H1 (cell line): ENCODE data around the gene SRCIN1. TPM values are rescaled to one million over a fixed set of nuclear protein-coding genes. Genes with fewer than 3 reads are reported as not detected.

ENCODE experiments used
- CTCF ChIA-PET: fragments of 300-600 bp; sonication (Branson Sonifier 250); formaldehyde crosslinking; loops from one replicate; lab custom pipeline; 2021; ENCODE audit not compliant: partially characterized antibody; lab: Charles Lee
- POLR2A ChIA-PET: fragments of 300-600 bp; sonication (Branson Sonifier 250); formaldehyde crosslinking; loops from one replicate; lab custom pipeline; 2021; ENCODE audit warnings: inconsistent platforms; ENCODE audit not compliant: partially characterized antibody; lab: Charles Lee
- DNase-seq, 2 experiments: peaks; one replicate each; pipeline versions ENCODE4 v3.0.0 to v3.0.0-alpha.2; 2010 to 2022; ENCODE audit warnings: low spot score in 2 of 2, low read depth in 1 of 2, mixed read lengths in 1 of 2
- FAIRE-seq: peaks from 2 replicates; lab custom pipeline; 2011; peaks lifted over from hg19 to GRCh38; lab: Jason Lieb, UNC
- H2AFZ ChIP-seq: 2 replicates; pipeline ENCODE4 v1.8.1; 2012; ENCODE audit warnings: low read length, inconsistent platforms
- H2AK5ac ChIP-seq: 2 replicates; pipeline ENCODE4 v1.6.1; 2013; ENCODE audit warnings: low read depth, low read length
- H2BK120ac ChIP-seq: replicated peaks from 2 replicates; pipeline ENCODE3; 2013; ENCODE audit warnings: low read depth, low read length, inconsistent platforms
- H2BK12ac ChIP-seq: 2 replicates; pipeline ENCODE4 v1.6.1; 2013; ENCODE audit warnings: low read depth, low read length
- H2BK15ac ChIP-seq: 2 replicates; pipeline ENCODE4 v1.6.1; 2013; ENCODE audit warnings: low read length
- H2BK20ac ChIP-seq: 2 replicates; pipeline ENCODE4 v1.6.1; 2013; ENCODE audit warnings: low read length
- H2BK5ac ChIP-seq: 2 replicates; pipeline ENCODE4 v1.6.1; 2013; ENCODE audit warnings: low read depth, low read length
- H3K14ac ChIP-seq: 2 replicates; pipeline ENCODE4 v1.6.1; 2013; ENCODE audit warnings: inconsistent platforms; ENCODE audit not compliant: insufficient read length
- H3K18ac ChIP-seq: 2 replicates; pipeline ENCODE4 v1.6.1; 2013; ENCODE audit warnings: low read length; ENCODE audit errors: extremely low read depth
- H3K23ac ChIP-seq: 2 replicates; pipeline ENCODE4 v1.6.1; 2013; ENCODE audit warnings: inconsistent platforms; ENCODE audit not compliant: insufficient read length
- H3K23me2 ChIP-seq: 2 replicates; pipeline ENCODE4 v1.6.1; 2013; ENCODE audit warnings: low read depth, low read length
- H3K27ac ChIP-seq: 2 replicates; pipeline ENCODE4 v1.6.1; 2011; ENCODE audit warnings: low read depth, low read length, inconsistent platforms
- H3K27me3 ChIP-seq, 4 experiments: replicated peaks in 1 of 4; 1 replicate in 1 of 4; 2 replicates in 3 of 4; pipeline versions ENCODE4 v1.6.1 to v1.8.1; 2011 to 2013; ENCODE audit warnings: low read length in 3 of 4, mild to moderate bottlenecking in 3 of 4, inconsistent platforms in 2 of 4, mixed read lengths in 2 of 4, moderate library complexity in 1 of 4; ENCODE audit not compliant: control insufficient read depth in 3 of 4, insufficient read depth in 3 of 4; ENCODE audit errors: extremely low read depth in 1 of 4
- H3K36me3 ChIP-seq, 4 experiments: 2 replicates each; pipeline versions ENCODE4 v1.6.1 to v1.8.1; 2011 to 2013; ENCODE audit warnings: mild to moderate bottlenecking in 4 of 4, low read length in 3 of 4, moderate library complexity in 2 of 4, control low read depth in 1 of 4, inconsistent platforms in 1 of 4; ENCODE audit not compliant: insufficient read depth in 4 of 4, control insufficient read depth in 2 of 4
- H3K4ac ChIP-seq: replicated peaks from 2 replicates; pipeline ENCODE3; 2013; ENCODE audit warnings: low read length, low read depth, mixed read lengths, inconsistent platforms; ENCODE audit not compliant: insufficient read length
- H3K4me1 ChIP-seq, 4 experiments: replicated peaks in 1 of 4; 1 replicate in 1 of 4; 2 replicates in 3 of 4; pipeline versions ENCODE4 v1.6.1 to v1.8.1; 2011 to 2013; ENCODE audit warnings: low read length in 3 of 4, inconsistent platforms in 2 of 4, mixed read lengths in 1 of 4; ENCODE audit not compliant: insufficient read depth in 4 of 4, control insufficient read depth in 3 of 4
- H3K4me2 ChIP-seq, 2 experiments: 2 replicates each; pipeline versions ENCODE4 v1.6.1 to v1.8.1; 2011 to 2013; ENCODE audit warnings: low read depth in 2 of 2, low read length in 2 of 2, control low read depth in 1 of 2, inconsistent platforms in 1 of 2, mild to moderate bottlenecking in 1 of 2; ENCODE audit not compliant: insufficient read depth in 1 of 2
- H3K4me3 ChIP-seq, 4 experiments: fragments of 200-600, 300-600 bp in 1 of 4; sonication (generic), shearing (Covaris generic), sonication (Bioruptor Twin) in 1 of 4; 2 replicates each; pipeline versions ENCODE4 v1.5.1 to v1.8.1; 2011 to 2016; ENCODE audit warnings: low read length in 4 of 4, low read depth in 3 of 4, control low read depth in 2 of 4, inconsistent platforms in 2 of 4, mild to moderate bottlenecking in 2 of 4, mixed read lengths in 1 of 4, moderate library complexity in 1 of 4; ENCODE audit not compliant: insufficient read depth in 2 of 4; ENCODE audit errors: extremely low read depth in 1 of 4
- H3K56ac ChIP-seq: replicated peaks from 2 replicates; pipeline ENCODE3; 2013; ENCODE audit warnings: low read depth, mild to moderate bottlenecking, mixed read lengths, low read length, inconsistent platforms; ENCODE audit not compliant: insufficient read length
- H3K79me1 ChIP-seq: 2 replicates; pipeline ENCODE4 v1.6.1; 2013; ENCODE audit warnings: low read depth, low read length, control low read depth
- H3K79me2 ChIP-seq, 2 experiments: 2 replicates each; pipeline versions ENCODE4 v1.6.1 to v1.8.1; 2012 to 2013; ENCODE audit warnings: low read length in 2 of 2, mild to moderate bottlenecking in 2 of 2, inconsistent platforms in 1 of 2; ENCODE audit not compliant: insufficient read depth in 2 of 2, control insufficient read depth in 1 of 2
- H3K9ac ChIP-seq, 4 experiments: replicated peaks in 1 of 4; 1 replicate in 1 of 4; 2 replicates in 3 of 4; pipeline versions ENCODE4 v1.6.1 to v1.8.1; 2011 to 2013; ENCODE audit warnings: low read depth in 3 of 4, low read length in 3 of 4, control low read depth in 2 of 4, mild to moderate bottlenecking in 2 of 4, moderate library complexity in 2 of 4, inconsistent platforms in 1 of 4; ENCODE audit errors: extremely low read depth in 1 of 4
- H3K9me3 ChIP-seq, 2 experiments: 2 replicates each; pipeline versions ENCODE4 v1.6.1 to v1.8.1; 2012 to 2013; ENCODE audit warnings: mild to moderate bottlenecking in 2 of 2, moderate library complexity in 2 of 2, control low read depth in 1 of 2, inconsistent platforms in 1 of 2, low read depth in 1 of 2, low read length in 1 of 2, mixed read lengths in 1 of 2; ENCODE audit not compliant: insufficient read depth in 2 of 2
- H4K20me1 ChIP-seq, 2 experiments: replicated peaks in 1 of 2; 2 replicates each; pipeline versions ENCODE3 to v1.8.1; 2011 to 2013; ENCODE audit warnings: inconsistent platforms in 2 of 2, low read length in 2 of 2, mild to moderate bottlenecking in 1 of 2; ENCODE audit not compliant: insufficient read depth in 2 of 2, control insufficient read depth in 1 of 2
- H4K5ac ChIP-seq: 2 replicates; pipeline ENCODE4 v1.6.1; 2013; ENCODE audit warnings: low read length, low read depth, mixed read lengths, inconsistent platforms; ENCODE audit not compliant: insufficient read length
- H4K8ac ChIP-seq: 2 replicates; pipeline ENCODE4 v1.8.0; 2013; ENCODE audit warnings: mild to moderate bottlenecking, moderate library complexity, low read length, inconsistent platforms; ENCODE audit not compliant: insufficient read depth; ENCODE audit errors: extremely low read depth
- H4K91ac ChIP-seq: replicated peaks from 2 replicates; pipeline ENCODE3; 2013; ENCODE audit warnings: low read length, mixed read lengths, inconsistent platforms; ENCODE audit not compliant: insufficient read length
- FOSL1 ChIP-seq: IDR thresholded peaks from 2 replicates; pipeline ENCODE4 v1.6.1; 2011; ENCODE audit warnings: mild to moderate bottlenecking, low read depth, low read length, moderate library complexity; ENCODE audit not compliant: insufficient read depth
- GTF2F1 ChIP-seq: IDR thresholded peaks from 2 replicates; pipeline ENCODE4 v1.6.1; 2012; ENCODE audit warnings: low read depth, low read length, improper control_type of control experiment, borderline replicate concordance
- RAD21 ChIP-seq, 2 experiments: IDR thresholded peaks in 1 of 2; conservative IDR thresholded peaks in 1 of 2; 2 replicates each; pipeline ENCODE4 v1.6.1; 2011; ENCODE audit warnings: low read depth in 2 of 2, low read length in 2 of 2, improper control_type of control experiment in 1 of 2, inconsistent platforms in 1 of 2, mild to moderate bottlenecking in 1 of 2, moderate library complexity in 1 of 2
- TAF1 ChIP-seq: IDR thresholded peaks from 2 replicates; pipeline ENCODE4 v1.6.1; 2011; ENCODE audit warnings: mild to moderate bottlenecking, low read depth, low read length
- WGBS, 2 experiments: shearing (Covaris generic) in 1 of 2; methylation state at CpG; one replicate each; pipeline versions ENCODE4 v1.1.6 to v1.1.7; 2013 to 2015; ENCODE audit warnings: low lambda C conversion rate in 2 of 2, mixed read lengths in 2 of 2, inconsistent platforms in 1 of 2, low coverage in 1 of 2, missing lambda C conversion rate in 1 of 2; ENCODE audit not compliant: insufficient replicate concordance in 2 of 2, insufficient coverage in 1 of 2, insufficient read length in 1 of 2; ENCODE audit errors: extremely low coverage in 1 of 2, missing lambda C conversion rate in 1 of 2; 5-methylcytosine and 5-hydroxymethylcytosine counted together
- polyA plus RNA-seq, 7 experiments: library from polyadenylated mRNA; depleted of rRNA in 3 of 7; stranded (reverse) in 5 of 7; unstranded in 2 of 7; fragments of >200 nt in 5 of 7; fragments of 200-250 nt in 2 of 7; gene quantifications; 1 replicate in 5 of 7; 2 replicates in 1 of 7; 4 replicates in 1 of 7; pipeline versions ENCODE4 v1.2.1 to v1.2.3, GENCODE V29; 2011 to 2013; ENCODE audit warnings: missing spikeins in 2 of 7, mixed read lengths in 2 of 7
- total RNA-seq: library from RNA; stranded (reverse); fragmentation: NEBNext Ultra II Directional; extraction: Animal tissue kit (Norgen Biotek cat#: 25700); gene quantifications from 2 replicates; pipeline ENCODE4 v1.2.1, GENCODE V29; 2021

SRCIN1 gene
- total and polyA plus RNA-seq, 2 of the 8 experiments (the other 6 are each of a cell fraction or from before 2014, with no cell fraction given): 2.8 to 3.8 TPM

- Histone ChIP-seq H4K5ac (no peak overlapping the region), H3K27me3 (peaks cover 0 to 7% (median 4%) of the 10 kb centered on the region in 4 experiments; a peak in 4 of 7 replicates), H2BK15ac (no peak overlapping the region), H4K20me1 (peaks cover 0 to under 1% of the 10 kb centered on the region in 2 experiments), H3K79me2 (no peaks in the 10 kb centered on the region), H3K4me1 (peaks cover 8 to 52% (median 43%) of the 10 kb centered on the region in 4 experiments), H2AK5ac (no peak overlapping the region), H4K8ac (no peak overlapping the region), H3K9ac (no peak overlapping the region), H2BK120ac (no peak overlapping the region), H3K27ac (no peak overlapping the region), H3K14ac (no peak overlapping the region), H3K9me3 (no peaks in the 10 kb centered on the region), H3K56ac (no peak overlapping the region), H2BK5ac (no peak overlapping the region), H2AFZ (no peak overlapping the region), H4K91ac (no peak overlapping the region), H2BK12ac (no peak overlapping the region), H3K79me1 (0 out of 2 replicates have a peak, but pooled peaks cover 4% of the 10 kb centered on the region), H3K23me2 (peaks cover 6% of the 10 kb centered on the region; the same call in 1 of the 2 replicates), H3K4ac (no peak overlapping the region), H3K4me3 (no peak overlapping the region), H3K4me2 (no peak overlapping the region), H3K36me3 (no peaks in the 10 kb centered on the region), H3K18ac (no peak overlapping the region), H2BK20ac (no peak overlapping the region), H3K23ac (no peak overlapping the region)
- DNase-seq: no peak
- CTCF ChIA-PET: interaction anchor here (2.2 to 32.0 kb wide), 6 partner anchors 6 to 81 kb away, joined by 7 to 914 read pairs (median 403); partner anchors contain the start of genes EPOP and SRCIN1
- 95% methylated on average over 1 of the region's 1 CpG; no CpG with 5 or more reads in 1 of the 2 experiments for WGBS, 2 experiments
- POLR2A ChIA-PET: interaction anchor here (1.3 to 5.1 kb wide), 6 partner anchors 10 to 89 kb away, joined by 3 to 32 read pairs (median 10); no protein-coding TSS in a partner anchor
- no peak for TF ChIP-seq RAD21 (IDR thresholded peaks at IDR 0.05 in 1 of 2, conservative IDR thresholded peaks at IDR 0.05 in 1 of 2; ENCODE audit: low read depth in 2 of 2, low read length in 2 of 2)
- no peak for TF ChIP-seq GTF2F1
- TF ChIP-seq FOSL1: no peak
- no peak for TF ChIP-seq TAF1
- FAIRE-seq: no peak
These were observed 8.4 kb downstream of the SRCIN1 start for GRCh38 chr17:38597375-38597774.
